Gastrocnemius medialis (tissue), 4 donors: ENCODE data around the gene PPP1CB. TPM values are rescaled to one million over a fixed set of nuclear protein-coding genes. Genes with fewer than 3 reads are reported as not detected.

Source experiments
- ATAC-seq, 2 donors: fragments of 150-250 bp; one replicate each; pipeline ENCODE4 v1.9.1; 2016
- DNase-seq, 2 donors: peaks; one replicate each; pipeline ENCODE4 v3.0.0-alpha.2; 2019
- H3K27ac ChIP-seq, 4 donors: fragments of 200-600 bp; sonication (generic); 1 replicate in 1 of 4; 2 replicates in 3 of 4; pipeline ENCODE4 v1.5.1; 2016 to 2018; ENCODE audit warnings: mild to moderate bottlenecking in 2 of 4, moderate library complexity in 1 of 4
- H3K27me3 ChIP-seq, 3 donors: fragments of 200-600 bp; sonication (generic) in 2 of 3; 1 replicate in 1 of 3; 2 replicates in 2 of 3; pipeline versions ENCODE4 v1.5.1 to v1.6.0; 2016 to 2019; ENCODE audit warnings: mild to moderate bottlenecking in 1 of 3, moderate library complexity in 1 of 3
- H3K36me3 ChIP-seq, 2 donors: fragments of 200-600 bp; sonication (generic) in 1 of 2; one replicate each; pipeline ENCODE4 v1.5.1; 2017 to 2018
- H3K4me1 ChIP-seq, 2 donors: fragments of 200-600 bp; sonication (generic) in 1 of 2; one replicate each; pipeline ENCODE4 v1.5.1; 2016 to 2017; ENCODE audit warnings: mild to moderate bottlenecking in 2 of 2
- H3K4me3 ChIP-seq, 4 donors: fragments of 200-600 bp; sonication (generic) in 3 of 4; 1 replicate in 1 of 4; 2 replicates in 3 of 4; pipeline ENCODE4 v1.5.1; 2016 to 2019; ENCODE audit warnings: mild to moderate bottlenecking in 2 of 4
- H3K9me3 ChIP-seq, 3 donors: fragments of 200-600 bp; sonication (generic) in 2 of 3; 1 replicate in 1 of 3; 2 replicates in 2 of 3; pipeline ENCODE4 v1.5.1; 2016 to 2019
- CTCF ChIP-seq, 5 experiments: fragments of 450-650 bp in 3 of 5; fragments of 200-600 bp in 2 of 5; sonication (generic) in 2 of 5; IDR thresholded peaks in 4 of 5; conservative IDR thresholded peaks in 1 of 5; 1 replicate in 4 of 5; 2 replicates in 1 of 5; pipeline ENCODE4 v1.5.1; 2016 to 2019; ENCODE audit warnings: antibody characterized with exemption in 5 of 5, mild to moderate bottlenecking in 3 of 5, moderate library complexity in 3 of 5
- POLR2A ChIP-seq, 2 donors: fragments of 450-650 bp; IDR thresholded peaks; one replicate each; pipeline ENCODE4 v1.6.1; 2017; ENCODE audit warnings: antibody characterized with exemption in 2 of 2, mild to moderate bottlenecking in 2 of 2, moderate library complexity in 2 of 2
- in situ Hi-C, 4 donors: fragments of 200-750 bp; cut with MboI; loops; one replicate each; pipeline versions ENCODE4 v1.15.0 to v1.8.0; 2017; ENCODE audit warnings: low sequenced_read_pairs in 4 of 4
- intact Hi-C: fragments of 100-400 bp; cut with DNase I; formaldehyde crosslinking; loops from one replicate; pipeline ENCODE4 v1.15.1; 2023; ENCODE audit warnings: low total_unique reads
- total RNA-seq, 4 donors: library from RNA; depleted of rRNA; stranded (reverse); fragments of >200 nt; gene quantifications; one replicate each; pipeline versions ENCODE4 v1.1.0 to v1.2.3, GENCODE V29; 2016

PPP1CB gene
- total RNA-seq, 4 donors from 2014 or later: 230 to 419 (median 317) TPM

GRCh38 chr2:28810384-28811285, 59.0 kb downstream of the PPP1CB start, which contains the start of gene SPDYA:
Gene SPDYA, plus strand, starts transcription at chr2:28810834. Its CDS starts 5,181 bp downstream, at chr2:28816015.
- H3K4me1 ChIP-seq: peaks cover 5 to 11% of the 10 kb centered on the region in 2 donors
- TF ChIP-seq CTCF (IDR thresholded peaks at IDR 0.05 in 4 of 5, conservative IDR thresholded peaks at IDR 0.05 in 1 of 5): no peak
- no peak for TF ChIP-seq POLR2A (IDR thresholded peaks at IDR 0.05)
- peaks cover 0 to 6% of the 10 kb centered on the region in 2 donors for H3K36me3 ChIP-seq
- peak within 1 kb of the TSS; percentile 53 to 70 (median 59) for H3K4me3 ChIP-seq
- DNase-seq: peak; percentile 44 to 54
- ATAC-seq: peak; percentile 77 to 80
- no peaks in the 10 kb centered on the region for H3K9me3 ChIP-seq
- in situ Hi-C loops: loop anchor here in 3 of 4 donors (25.0 kb wide), 1 partner anchor 377 kb away; no protein-coding TSS in a partner anchor
- intact Hi-C loops: loop anchor here (5.0 kb wide), 1 partner anchor 243 kb away; no protein-coding TSS in a partner anchor
- H3K27me3 ChIP-seq: no peaks in the 10 kb centered on the region
- H3K27ac ChIP-seq: no peak within 1 kb of the TSS

- no peak for TF ChIP-seq POLR2A (IDR thresholded peaks at IDR 0.05)
- TF ChIP-seq CTCF (IDR thresholded peaks at IDR 0.05 in 4 of 5, conservative IDR thresholded peaks at IDR 0.05 in 1 of 5): no peak
- intact Hi-C loops: no loop called here
- H3K9me3 ChIP-seq: no peaks in the 10 kb centered on the region
- no peak for ATAC-seq
- H3K4me1 ChIP-seq: no peaks in the 10 kb centered on the region
- H3K4me3 ChIP-seq: no peak overlapping the region
- no peaks in the 10 kb centered on the region for H3K27me3 ChIP-seq
- no peak for DNase-seq
- in situ Hi-C loops: loop anchor here in 3 of 4 donors (25.0 kb wide), 1 partner anchor 369 kb away; no protein-coding TSS in a partner anchor
- H3K36me3 ChIP-seq: no peaks in the 10 kb centered on the region
- no peak overlapping the region for H3K27ac ChIP-seq
Observed at GRCh38 chr2:28818053-28818452, 66.4 kb downstream of the PPP1CB start.

- H3K36me3 ChIP-seq: no peaks in the 10 kb centered on the region
Observed at GRCh38 chr2:28821295-28821958, 69.8 kb downstream of the PPP1CB start.

More at GRCh38 chr2:28821295-28821958, 69.8 kb downstream of the PPP1CB start:
- H3K4me3 ChIP-seq: no peak overlapping the region
- ATAC-seq (peak; percentile 70 to 94), DNase-seq (peak; percentile 12 to 28)
- TF ChIP-seq CTCF (IDR thresholded peaks at IDR 0.05 in 4 of 5, conservative IDR thresholded peaks at IDR 0.05 in 1 of 5) (peak; percentile 67 to 80 (median 74)), POLR2A (IDR thresholded peaks at IDR 0.05) (no peak)
- in situ Hi-C loops: loop anchor here in 3 of 4 donors (25.0 kb wide), 1 partner anchor 366 kb away; no protein-coding TSS in a partner anchor
- no peaks in the 10 kb centered on the region for H3K4me1 ChIP-seq
- H3K9me3 ChIP-seq: no peaks in the 10 kb centered on the region
- H3K27ac ChIP-seq: no peak overlapping the region
- no peaks in the 10 kb centered on the region for H3K27me3 ChIP-seq
- intact Hi-C loops: loop anchor here (1.0 to 10.0 kb wide), 5 partner anchors 73 to 1253 kb away; partner anchors contain the start of gene WDR43
